Left lung (tissue), 10 donors: ENCODE measurements around the gene PRKCA. TPM values are rescaled to one million over a fixed set of nuclear protein-coding genes. Genes with fewer than 3 reads are reported as not detected.

ENCODE experiments used
- ATAC-seq: fragments of 200-7000 bp; cut with Tn5 transposase; one replicate; pipeline ENCODE4 v1.9.1; 2020; ENCODE audit warnings: moderate library complexity
- DNase-seq, 4 donors: peaks; one replicate each; pipeline ENCODE4 v3.0.0-alpha.2; 2013 to 2020
- H3K27ac ChIP-seq, 2 donors: fragments of 200-600 bp; sonication (generic) in 1 of 2; one replicate each; pipeline versions ENCODE4 v1.5.0 to v1.8.0; 2020 to 2021
- H3K27me3 ChIP-seq, 2 donors: fragments of 200-600 bp; sonication (generic) in 1 of 2; one replicate each; pipeline versions ENCODE4 v1.5.0 to v1.8.0; 2020 to 2021
- H3K36me3 ChIP-seq, 2 donors: fragments of 200-600 bp; sonication (generic) in 1 of 2; one replicate each; pipeline versions ENCODE4 v1.5.0 to v1.8.0; 2020 to 2021
- H3K4me1 ChIP-seq, 2 donors: fragments of 200-600 bp; one replicate each; pipeline ENCODE4 v1.8.0; 2021
- H3K4me3 ChIP-seq, 2 donors: fragments of 200-600 bp; sonication (generic) in 1 of 2; one replicate each; pipeline versions ENCODE4 v1.5.0 to v1.8.0; 2020 to 2021; ENCODE audit warnings: mild to moderate bottlenecking in 1 of 2
- H3K9me3 ChIP-seq, 2 donors: fragments of 200-600 bp; sonication (generic) in 1 of 2; one replicate each; pipeline versions ENCODE4 v1.5.0 to v1.8.0; 2020 to 2021
- CTCF ChIP-seq, 2 donors: fragments of 200-600 bp; sonication (generic) in 1 of 2; IDR thresholded peaks; one replicate each; pipeline versions ENCODE4 v1.5.0 to v1.8.0; 2021; ENCODE audit warnings: antibody characterized with exemption in 2 of 2
- intact Hi-C, 2 donors: fragments of 100-400 bp; cut with DNase I; formaldehyde crosslinking; loops; one replicate each; pipeline versions ENCODE4 v1.11.2 to v1.14.2; 2022
- polyA plus RNA-seq, 6 donors: library from polyadenylated mRNA; unstranded; fragments of 120-200 nt; gene quantifications; one replicate each; pipeline ENCODE4 v1.2.1, GENCODE V29; 2013; ENCODE audit not compliant: insufficient read length in 6 of 6
- total RNA-seq, 2 donors: library from RNA; stranded (reverse); fragmentation: NEBNext Ultra II Directional; extraction: Animal tissue kit (Norgen Biotek cat#: 25700); gene quantifications; one replicate each; pipeline ENCODE4 v1.2.1, GENCODE V29; 2021
- donor health status: DM: no; HTN: yes; CAD: no.
- donor health status: DM: no; HTN: no; CAD: no.

The PRKCA gene
- total and polyA plus RNA-seq, 8 donors = 16.4 to 30.4 (median 17.5) TPM

GRCh38 chr17:66466106-66466820, 163.8 kb downstream of the PRKCA start:
- Histone ChIP-seq H3K27ac (peak overlapping the region; percentile 41 to 66), H3K4me1 (peaks cover 24 to 78% of the 10 kb centered on the region in 2 donors), H3K27me3 (no peaks in the 10 kb centered on the region), H3K4me3 (no peak overlapping the region), H3K36me3 (no peaks in the 10 kb centered on the region), H3K9me3 (no peaks in the 10 kb centered on the region)
- ATAC-seq = no peak
- DNase-seq = no peak
- intact Hi-C loops = no loop called here
- TF ChIP-seq CTCF (IDR thresholded peaks at IDR 0.05) = no peak

DNA sequence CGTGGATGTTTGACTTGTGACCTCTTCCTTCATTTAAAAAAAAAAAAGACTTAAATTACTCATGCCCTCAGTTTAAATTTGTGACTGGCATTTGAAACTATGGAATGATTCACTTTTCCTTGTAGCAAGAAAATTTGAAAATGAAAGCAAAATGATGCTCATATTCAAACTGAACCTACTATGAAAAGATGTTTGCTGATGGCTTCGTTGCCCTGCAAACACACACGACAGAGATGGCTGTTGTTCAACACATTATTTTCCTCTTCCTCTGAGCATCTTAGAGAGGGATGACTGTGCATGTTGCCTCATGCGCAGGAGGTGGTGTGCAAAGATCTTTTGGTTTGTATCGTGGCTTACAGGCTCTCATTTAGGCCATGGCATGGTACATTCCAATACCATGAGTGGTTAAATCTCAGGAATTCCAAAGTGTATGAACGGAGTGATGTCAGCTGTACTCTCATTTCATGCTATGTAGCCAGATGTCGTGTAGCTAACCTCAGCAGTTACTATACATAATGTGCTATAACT, 164.5 kb downstream of the PRKCA start:
- Histone ChIP-seq H3K27ac (peak overlapping the region; percentile 41 to 66), H3K4me3 (no peak overlapping the region), H3K9me3 (no peaks in the 10 kb centered on the region), H3K27me3 (no peaks in the 10 kb centered on the region), H3K36me3 (no peaks in the 10 kb centered on the region), H3K4me1 (peaks cover 24 to 75% of the 10 kb centered on the region in 2 donors)
- intact Hi-C loops = no loop called here
- TF ChIP-seq CTCF (IDR thresholded peaks at IDR 0.05) = no peak
- DNase-seq (peak in 1 of 4 donors; percentile 54), ATAC-seq (peak; percentile 53)

DNA sequence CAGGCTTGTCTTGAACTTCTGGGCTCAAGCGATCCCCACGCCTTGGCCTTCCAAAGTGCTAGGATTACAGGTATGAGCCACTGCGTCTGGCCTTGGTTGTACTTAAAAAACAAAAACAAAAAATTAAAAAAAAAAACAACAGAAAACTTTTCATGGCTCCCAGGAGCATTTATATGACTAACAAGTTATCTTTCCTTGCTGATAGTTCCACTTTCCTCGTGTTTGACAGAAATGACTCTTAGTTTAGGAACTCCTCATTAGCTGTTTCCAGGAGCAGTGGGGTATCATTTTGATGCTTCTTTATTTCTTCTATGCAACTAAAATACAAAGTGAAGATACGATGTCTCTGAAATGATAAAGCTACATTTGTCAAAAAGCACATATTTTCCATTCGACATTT, 165.4 kb downstream of the PRKCA start:
- Histone ChIP-seq H3K4me1 (peaks cover 24 to 67% of the 10 kb centered on the region in 2 donors), H3K4me3 (no peak overlapping the region), H3K27ac (peak overlapping the region in 1 of 2 donors; percentile 66), H3K36me3 (no peaks in the 10 kb centered on the region), H3K27me3 (no peaks in the 10 kb centered on the region), H3K9me3 (no peaks in the 10 kb centered on the region)
- TF ChIP-seq CTCF (IDR thresholded peaks at IDR 0.05) = no peak
- intact Hi-C loops = no loop called here
- ATAC-seq = no peak
- no peak for DNase-seq

DNA sequence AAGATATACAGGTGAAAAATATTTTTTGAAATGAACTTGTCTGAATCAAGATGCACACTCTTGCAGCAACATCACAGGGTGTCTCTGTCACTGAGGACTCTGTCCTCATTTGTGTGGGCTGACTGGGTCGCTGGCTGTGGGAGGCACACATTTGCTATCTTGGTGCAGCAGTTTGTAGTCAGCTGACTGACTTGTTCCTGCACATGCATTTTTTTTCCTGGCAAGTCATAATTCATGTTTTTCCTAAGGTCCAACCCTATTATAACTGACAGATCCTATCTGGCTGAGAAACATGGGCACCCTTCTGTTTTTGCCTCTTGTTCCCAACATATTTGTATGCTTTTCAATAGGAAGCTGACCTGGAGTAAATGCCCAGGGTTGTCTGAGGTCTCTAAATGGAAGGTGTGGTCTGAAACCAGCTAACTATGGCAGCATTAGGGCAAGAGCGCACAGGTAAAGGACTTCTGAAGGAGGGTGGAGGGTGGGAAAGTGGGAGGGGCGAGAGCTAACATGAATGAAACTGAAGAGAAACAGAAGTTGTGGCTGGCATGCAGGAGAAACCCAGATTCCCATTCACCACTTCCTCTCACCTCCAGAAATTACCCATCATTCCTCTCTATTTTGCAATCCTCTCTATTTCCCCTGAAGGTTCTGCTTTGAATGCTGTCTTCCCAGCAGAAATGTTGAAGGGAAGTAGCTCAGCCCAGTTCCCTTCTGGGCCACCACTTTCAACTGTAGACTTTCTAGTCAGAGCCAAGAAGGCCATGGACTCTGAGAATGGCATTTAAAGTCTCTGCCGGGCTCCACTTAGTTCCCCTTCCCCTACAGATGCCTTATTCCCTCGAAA, 166.1 kb downstream of the PRKCA start:
- Histone ChIP-seq H3K27me3 (no peaks in the 10 kb centered on the region), H3K27ac (peak overlapping the region; percentile 23 to 77), H3K4me1 (peaks cover 24 to 60% of the 10 kb centered on the region in 2 donors), H3K9me3 (no peaks in the 10 kb centered on the region), H3K4me3 (no peak overlapping the region), H3K36me3 (no peaks in the 10 kb centered on the region)
- no peak for TF ChIP-seq CTCF (IDR thresholded peaks at IDR 0.05)
- DNase-seq (peak in 1 of 4 donors; percentile 50), ATAC-seq (peak; percentile 54)
- intact Hi-C loops = no loop called here

GRCh38 chr17:66469088-66469442, 166.7 kb downstream of the PRKCA start:
- Histone ChIP-seq H3K9me3 (no peaks in the 10 kb centered on the region), H3K27ac (peak overlapping the region; percentile 23 to 77), H3K4me3 (no peak overlapping the region), H3K4me1 (peaks cover 24 to 58% of the 10 kb centered on the region in 2 donors), H3K27me3 (no peaks in the 10 kb centered on the region), H3K36me3 (no peaks in the 10 kb centered on the region)
- no peak for TF ChIP-seq CTCF (IDR thresholded peaks at IDR 0.05)
- intact Hi-C loops = no loop called here
- ATAC-seq = no peak
- DNase-seq = no peak
